GM18499 (cell line): ENCODE measurements around the gene BIRC2.
"Not testable (repeated sequence)": the region's sequence is repeated elsewhere in the genome, so short reads cannot be mapped to it uniquely, and the experiment has no call there.

ENCODE experiments used
- ATAC-seq: cut with Tn5 transposase; IDR thresholded peaks from one replicate; pipeline ENCODE4 v1.9.1; 2021; ENCODE audit warnings: moderate number of reproducible peaks; ENCODE audit not compliant: insufficient read depth, unreplicated experiment

BIRC2 gene

GRCh38 chr11:102320679-102321078, 26.3 kb upstream of the BIRC2 start:
- ATAC-seq, result no peak

GRCh38 chr11:102322560-102322959, 24.5 kb upstream of the BIRC2 start:
- ATAC-seq, result no peak

- no peak for ATAC-seq
Measured at GRCh38 chr11:102323542-102324251, 23.3 kb upstream of the BIRC2 start.

DNA sequence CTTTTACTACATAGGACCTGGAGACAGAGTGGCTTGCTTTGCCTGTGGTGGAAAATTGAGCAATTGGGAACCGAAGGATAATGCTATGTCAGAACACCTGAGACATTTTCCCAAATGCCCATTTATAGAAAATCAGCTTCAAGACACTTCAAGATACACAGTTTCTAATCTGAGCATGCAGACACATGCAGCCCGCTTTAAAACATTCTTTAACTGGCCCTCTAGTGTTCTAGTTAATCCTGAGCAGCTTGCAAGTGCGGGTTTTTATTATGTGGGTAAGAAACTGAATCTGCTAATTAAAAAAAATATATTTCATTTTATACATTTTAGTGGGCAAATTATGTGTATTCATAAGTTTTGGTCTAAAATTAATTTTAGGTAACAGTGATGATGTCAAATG, 21.9 kb upstream of the BIRC2 start:
- ATAC-seq, result no peak

DNA sequence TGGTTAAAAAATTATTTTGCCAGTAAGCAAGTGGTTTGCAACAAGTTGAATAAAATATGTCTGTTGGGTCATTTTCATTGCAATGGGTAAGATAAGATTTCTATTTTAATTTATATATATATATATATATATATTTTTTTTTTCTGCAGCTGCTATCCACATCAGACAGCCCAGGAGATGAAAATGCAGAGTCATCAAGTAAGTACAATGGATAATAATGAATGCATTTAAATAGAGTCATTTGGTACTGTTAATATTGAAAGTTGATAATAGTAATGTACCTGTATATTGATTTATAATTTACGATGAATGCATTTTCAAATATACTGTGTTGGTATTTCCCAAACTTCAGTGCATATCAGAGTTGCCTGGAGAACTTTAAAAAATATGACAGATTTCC, 18.3 kb upstream of the BIRC2 start:
- ATAC-seq, result no peak

DNA sequence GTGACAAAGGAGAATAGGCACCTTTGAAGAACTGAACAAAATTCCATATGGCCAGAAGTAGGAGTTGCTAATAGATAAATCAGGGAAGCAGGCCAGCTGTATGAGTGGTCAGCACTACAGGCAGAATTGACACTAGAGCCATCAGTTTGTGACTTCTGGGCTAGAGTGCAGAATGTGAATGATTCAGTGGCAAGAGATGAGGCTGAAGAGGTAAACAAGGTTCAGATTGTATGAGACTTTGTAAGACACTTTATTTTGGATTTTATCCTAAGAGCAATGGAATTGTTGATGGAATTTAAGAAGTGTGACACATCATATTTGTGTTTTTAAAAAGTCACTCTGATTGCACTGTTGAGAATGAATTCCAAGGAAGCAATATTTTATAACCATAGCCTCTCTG, 16.8 kb upstream of the BIRC2 start:
- ATAC-seq, result no peak

GRCh38 chr11:102331341-102331740, 15.7 kb upstream of the BIRC2 start:
- ATAC-seq, result no peak

GRCh38 chr11:102332611-102332994, 14.4 kb upstream of the BIRC2 start:
- ATAC-seq, result no peak

- ATAC-seq, result no peak
Measured at GRCh38 chr11:102338479-102339010, 8.5 kb upstream of the BIRC2 start.

DNA sequence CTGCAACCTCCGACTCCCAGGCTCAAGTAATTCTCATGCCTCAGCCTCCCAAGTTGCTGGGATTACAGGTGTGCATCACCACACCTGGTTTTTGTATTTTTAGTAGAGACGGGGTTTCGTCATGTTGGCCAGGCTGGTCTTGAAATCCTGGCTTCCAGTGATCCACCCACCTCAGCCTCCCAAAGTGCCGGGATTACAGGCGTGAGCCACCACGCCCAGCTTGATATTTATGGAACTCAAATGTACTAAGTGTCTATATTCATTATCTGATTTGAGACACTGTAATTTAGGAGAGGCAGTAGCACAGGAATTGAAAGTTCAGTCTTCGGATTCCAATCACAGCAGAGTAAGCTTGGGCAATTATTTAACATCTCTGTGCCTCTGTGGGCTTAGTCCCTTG, 5.7 kb upstream of the BIRC2 start:
- ATAC-seq, result not testable (repeated sequence)

GRCh38 chr11:102341844-102342318, 5.1 kb upstream of the BIRC2 start:
- no peak for ATAC-seq

- ATAC-seq, result no peak
Measured at GRCh38 chr11:102343809-102344208, 3.2 kb upstream of the BIRC2 start.

GRCh38 chr11:102345904-102346303, 1.1 kb upstream of the BIRC2 start:
- no peak for ATAC-seq

- ATAC-seq, result no peak
Measured at GRCh38 chr11:102346456-102346747, 612 bp upstream of the BIRC2 start.

- peak; percentile 11 for ATAC-seq
Measured at GRCh38 chr11:102347462-102348370, 702 bp downstream of the BIRC2 start.

DNA sequence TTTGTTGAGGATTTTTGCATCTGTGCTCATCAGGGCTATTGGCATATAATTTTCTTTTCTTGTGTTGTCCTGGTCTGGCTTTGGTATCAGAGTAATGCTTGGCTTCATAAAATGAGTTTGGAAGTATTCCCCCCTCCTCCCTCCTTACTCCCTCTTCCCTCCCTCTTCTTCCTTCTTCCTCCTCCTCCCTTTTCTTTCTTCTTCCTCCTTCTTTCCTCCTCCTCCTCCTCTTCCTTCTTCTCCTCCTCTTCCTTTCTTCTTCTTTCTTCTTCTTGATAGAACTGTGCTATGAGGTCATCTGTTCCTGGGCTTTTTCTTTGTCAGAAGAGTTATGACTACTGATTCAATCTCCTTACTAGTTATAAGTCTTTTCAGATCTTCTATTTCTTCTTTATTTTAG, 10.1 kb downstream of the BIRC2 start:
- no peak for ATAC-seq

DNA sequence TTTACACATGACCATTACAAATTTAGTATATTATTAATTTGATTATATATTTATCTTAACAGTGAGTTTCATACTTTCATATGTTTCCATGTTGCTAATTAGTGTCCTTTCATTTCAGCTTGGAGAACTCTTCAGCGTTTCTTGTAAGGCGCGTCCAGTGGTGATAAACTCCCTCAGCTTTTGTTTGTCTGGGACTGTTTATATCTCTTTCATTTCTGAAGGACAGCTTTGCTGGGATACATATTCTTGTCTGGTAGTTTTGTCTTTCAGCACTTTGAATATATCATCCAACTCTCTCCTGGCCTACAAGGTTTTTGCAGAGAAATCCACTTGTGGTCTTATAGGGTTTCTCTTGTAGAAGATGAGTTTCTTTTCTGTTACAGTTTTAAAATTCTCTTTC, 12.4 kb downstream of the BIRC2 start:
- no peak for ATAC-seq

DNA sequence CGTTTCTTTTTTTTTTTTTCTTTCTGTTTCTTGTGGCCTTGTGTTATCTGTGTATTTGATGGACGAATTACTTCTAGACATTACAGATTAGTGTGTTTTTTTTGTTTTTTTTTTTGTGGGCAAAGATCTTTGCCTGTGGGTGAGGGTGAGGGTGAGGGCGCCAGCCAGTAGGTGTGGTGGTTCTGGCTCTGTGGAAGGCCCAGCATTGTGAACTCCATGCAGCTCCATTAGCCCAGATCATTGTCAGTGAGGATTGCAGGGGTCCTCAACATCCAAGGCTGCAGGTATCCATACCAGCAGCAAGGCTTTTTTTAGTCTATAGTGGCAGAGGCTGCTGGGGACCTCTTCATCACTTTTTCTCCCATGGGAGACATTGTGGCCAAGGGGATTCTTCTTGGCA, 13.7 kb downstream of the BIRC2 start:
- no peak for ATAC-seq

DNA sequence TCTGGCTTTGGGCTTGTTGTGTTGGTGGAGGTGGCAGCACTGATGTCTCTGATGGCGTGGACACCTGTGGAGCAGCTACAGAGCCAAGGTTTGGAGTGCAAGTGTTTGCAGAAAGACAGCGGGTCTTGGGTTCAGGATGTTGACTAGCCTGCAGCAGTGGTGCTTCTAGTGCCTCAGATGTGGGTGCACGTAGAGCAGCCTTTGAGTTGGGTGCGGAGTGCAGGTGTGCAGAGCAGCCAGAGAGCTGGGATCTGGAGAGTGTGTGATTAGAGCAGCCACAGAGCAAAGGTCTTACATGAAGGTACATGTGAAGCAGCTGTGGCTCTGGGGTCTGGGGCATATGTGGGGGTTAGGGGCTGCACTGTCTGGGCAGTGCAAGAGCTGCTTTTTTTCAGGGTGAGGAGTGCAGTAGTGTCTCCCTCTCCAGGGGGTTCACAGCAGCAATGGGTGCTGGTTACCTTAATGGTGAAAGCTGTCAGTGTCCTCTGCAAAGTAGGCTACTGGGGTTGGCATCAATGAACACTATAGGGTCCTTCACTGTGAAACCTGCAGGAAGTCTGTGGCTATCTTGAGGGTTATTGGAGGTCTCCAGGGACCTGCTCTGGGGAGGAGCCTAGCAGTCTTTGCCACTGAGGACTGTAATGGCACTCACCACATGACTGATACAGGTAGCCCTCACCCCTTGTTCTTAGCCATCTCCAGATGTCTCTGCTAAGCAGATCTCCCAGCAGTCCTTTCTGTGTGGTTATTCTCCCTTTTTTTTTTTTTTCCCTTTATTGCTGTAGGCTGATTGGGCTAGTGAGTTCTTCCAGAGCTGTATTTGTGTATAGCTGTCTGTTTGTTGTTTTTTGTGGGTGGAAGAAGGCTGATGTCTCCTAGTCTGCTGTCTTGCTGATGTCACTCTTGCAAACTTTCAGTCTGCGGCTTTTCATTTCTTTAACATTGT, 14.3 kb downstream of the BIRC2 start:
- ATAC-seq, result no peak

DNA sequence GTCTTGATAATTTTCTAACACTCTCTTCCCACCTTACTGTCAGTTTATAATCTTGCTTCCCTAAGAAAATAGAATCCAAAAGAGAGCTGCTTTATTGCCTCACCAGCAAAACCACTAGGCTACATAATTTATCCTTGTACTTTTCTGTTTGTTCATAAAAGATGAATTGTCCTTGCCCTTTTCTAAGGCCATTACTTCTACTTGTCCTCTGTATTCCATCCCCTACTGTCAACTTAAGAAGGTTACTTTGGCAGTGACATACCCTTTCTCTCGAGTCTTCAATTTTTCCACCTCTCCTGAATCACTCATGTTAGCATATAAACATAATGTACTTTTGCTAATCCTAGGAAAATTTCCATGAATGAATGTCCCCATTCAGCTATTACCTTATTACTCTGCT, 18.0 kb downstream of the BIRC2 start:
- ATAC-seq, result no peak
